ENCODE results near the gene INKA2. TPM values are rescaled to one million over a fixed set of nuclear protein-coding genes. Genes with fewer than 3 reads are reported as not detected.

The INKA2 gene
- total and polyA plus RNA-seq, 2 donors (not counting 1 experiment from before 2014, with no cell fraction given) = 3.5 to 25.4 TPM

DNA sequence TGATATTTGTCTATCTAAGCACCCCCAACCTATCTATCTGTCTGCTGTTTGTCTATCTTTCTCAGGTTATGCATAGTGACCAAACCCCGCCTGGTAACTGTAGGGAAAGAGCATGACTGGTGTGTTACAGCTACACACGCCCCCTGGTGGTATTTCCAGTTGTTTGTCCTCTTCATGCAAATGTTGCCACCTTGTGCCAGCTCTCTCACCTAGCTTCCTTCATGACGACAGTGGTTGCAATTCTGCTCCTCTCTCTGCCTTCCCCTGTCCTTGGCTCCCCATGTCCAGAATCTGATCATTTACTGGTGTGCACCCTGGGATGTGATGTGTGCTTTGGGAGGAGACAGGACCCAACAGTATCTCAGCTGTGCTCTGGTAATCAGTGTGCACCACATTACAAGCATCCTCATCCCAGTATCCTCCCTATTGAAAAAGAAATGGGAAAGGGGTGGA is 8.1 kb upstream of the INKA2 start:
- no peaks in the 10 kb centered on the region for H3K79me2 ChIP-seq (ENCODE audit: control insufficient read depth, insufficient read depth, low read length)
- H2AFZ ChIP-seq (ENCODE audit: low read length) = no peak overlapping the region
- no peaks in the 10 kb centered on the region for H3K9me3 ChIP-seq (ENCODE audit: control insufficient read depth, insufficient read depth, low read depth, low read length)
- no peaks in the 10 kb centered on the region for H4K20me1 ChIP-seq (ENCODE audit: control insufficient read depth, extremely low read depth, insufficient read depth, low read length)
- DNase-seq (ENCODE audit: low read depth in 2 of 2) = peak; percentile 63 to 84
- H3K4me3 ChIP-seq (replicated peaks in 1 of 4; ENCODE audit: control extremely low read depth in 1 of 4, insufficient read depth in 1 of 4, low read depth in 3 of 4, low read length in 4 of 4) = no peak overlapping the region
- no peaks in the 10 kb centered on the region for H3K27me3 ChIP-seq (ENCODE audit: control insufficient read depth, insufficient read depth, low read length)
- peaks cover 11% of the 10 kb centered on the region for H3K4me1 ChIP-seq (ENCODE audit: control insufficient read depth, extremely low read depth, insufficient read depth, low read length)
- no peak overlapping the region for H3K27ac ChIP-seq (ENCODE audit: insufficient read depth, low read length)
- no peaks in the 10 kb centered on the region for H3K36me3 ChIP-seq (ENCODE audit: control insufficient read depth, insufficient read depth, low read length)
- no peak overlapping the region for H3K4me2 ChIP-seq (ENCODE audit: extremely low read depth, insufficient read depth, low read length)
- no peak overlapping the region for H3K9ac ChIP-seq (ENCODE audit: insufficient read depth, low read length)
- TF ChIP-seq CTCF (conservative IDR thresholded peaks at IDR 0.05 in 1 of 2, IDR thresholded peaks at IDR 0.05 in 1 of 2; ENCODE audit: low read depth in 1 of 2, low read length in 2 of 2) = peak; percentile 64 to 67
- no peak for TF ChIP-seq EZH2 (IDR thresholded peaks at IDR 0.05; ENCODE audit: low read length, missing control alignments)

GRCh38 chr1:111746614-111746999 is 7.4 kb upstream of the INKA2 start:
- no peak overlapping the region for H2AFZ ChIP-seq (ENCODE audit: low read length)
- TF ChIP-seq CTCF (conservative IDR thresholded peaks at IDR 0.05 in 1 of 2, IDR thresholded peaks at IDR 0.05 in 1 of 2; ENCODE audit: low read depth in 1 of 2, low read length in 2 of 2) (no peak), EZH2 (IDR thresholded peaks at IDR 0.05; ENCODE audit: low read length, missing control alignments) (no peak)
- DNase-seq (ENCODE audit: low read depth in 2 of 2) = no peak
- H3K9ac ChIP-seq (ENCODE audit: insufficient read depth, low read length) = no peak overlapping the region
- no peaks in the 10 kb centered on the region for H3K9me3 ChIP-seq (ENCODE audit: control insufficient read depth, insufficient read depth, low read depth, low read length)
- H3K4me2 ChIP-seq (ENCODE audit: extremely low read depth, insufficient read depth, low read length) = no peak overlapping the region
- H3K27me3 ChIP-seq (ENCODE audit: control insufficient read depth, insufficient read depth, low read length) = no peaks in the 10 kb centered on the region
- H3K27ac ChIP-seq (ENCODE audit: insufficient read depth, low read length) = no peak overlapping the region
- H3K4me3 ChIP-seq (replicated peaks in 1 of 4; ENCODE audit: control extremely low read depth in 1 of 4, insufficient read depth in 1 of 4, low read depth in 3 of 4, low read length in 4 of 4) = no peak overlapping the region
- no peaks in the 10 kb centered on the region for H3K36me3 ChIP-seq (ENCODE audit: control insufficient read depth, insufficient read depth, low read length)
- peaks cover 11% of the 10 kb centered on the region for H3K4me1 ChIP-seq (ENCODE audit: control insufficient read depth, extremely low read depth, insufficient read depth, low read length)
- no peaks in the 10 kb centered on the region for H4K20me1 ChIP-seq (ENCODE audit: control insufficient read depth, extremely low read depth, insufficient read depth, low read length)
- H3K79me2 ChIP-seq (ENCODE audit: control insufficient read depth, insufficient read depth, low read length) = no peaks in the 10 kb centered on the region

GRCh38 chr1:111745675-111746613 is 6.7 kb upstream of the INKA2 start:
- no peak overlapping the region for H3K27ac ChIP-seq (ENCODE audit: insufficient read depth, low read length)

More at GRCh38 chr1:111745675-111746613, 6.7 kb upstream of the INKA2 start:
- H3K9me3 ChIP-seq (ENCODE audit: control insufficient read depth, insufficient read depth, low read depth, low read length) = no peaks in the 10 kb centered on the region
- H4K20me1 ChIP-seq (ENCODE audit: control insufficient read depth, extremely low read depth, insufficient read depth, low read length) = no peaks in the 10 kb centered on the region
- H3K4me2 ChIP-seq (ENCODE audit: extremely low read depth, insufficient read depth, low read length) = no peak overlapping the region
- H3K27me3 ChIP-seq (ENCODE audit: control insufficient read depth, insufficient read depth, low read length) = no peaks in the 10 kb centered on the region
- H3K79me2 ChIP-seq (ENCODE audit: control insufficient read depth, insufficient read depth, low read length) = no peaks in the 10 kb centered on the region
- H3K4me1 ChIP-seq (ENCODE audit: control insufficient read depth, extremely low read depth, insufficient read depth, low read length) = peaks cover 11% of the 10 kb centered on the region
- DNase-seq (ENCODE audit: low read depth in 2 of 2) = no peak
- no peak overlapping the region for H3K9ac ChIP-seq (ENCODE audit: insufficient read depth, low read length)
- no peaks in the 10 kb centered on the region for H3K36me3 ChIP-seq (ENCODE audit: control insufficient read depth, insufficient read depth, low read length)
- H2AFZ ChIP-seq (ENCODE audit: low read length) = no peak overlapping the region
- TF ChIP-seq CTCF (conservative IDR thresholded peaks at IDR 0.05 in 1 of 2, IDR thresholded peaks at IDR 0.05 in 1 of 2; ENCODE audit: low read depth in 1 of 2, low read length in 2 of 2) = no peak
- TF ChIP-seq EZH2 (IDR thresholded peaks at IDR 0.05; ENCODE audit: low read length, missing control alignments) = no peak
- H3K4me3 ChIP-seq (replicated peaks in 1 of 4; ENCODE audit: control extremely low read depth in 1 of 4, insufficient read depth in 1 of 4, low read depth in 3 of 4, low read length in 4 of 4) = no peak overlapping the region

All from fibroblast of lung (primary cell).